BJ (cell line): Measurements from ENCODE around the gene CUBN. TPM values are rescaled to one million over a fixed set of nuclear protein-coding genes. Genes with fewer than 3 reads are reported as not detected.

Experiments
- CTCF ChIA-PET: fragments of 350-600 bp; formaldehyde crosslinking; extraction: SDS; loops from one replicate; lab custom pipeline; 2021; ENCODE audit warnings: antibody characterized with exemption, inconsistent platforms; lab: Yijun Ruan, JAX
- POLR2A ChIA-PET: fragments of 300-600 bp; sonication (Branson Sonifier 250); formaldehyde crosslinking; extraction: SDS; loops from one replicate; lab custom pipeline; 2021; ENCODE audit warnings: antibody characterized with exemption; lab: Charles Lee
- DNase-seq: peaks from one replicate; pipeline ENCODE4 v3.0.0-alpha.2; 2011; ENCODE audit warnings: low read depth
- H3K27me3 ChIP-seq: 2 replicates; pipeline ENCODE4 v1.6.0; 2011; ENCODE audit warnings: low read length; ENCODE audit not compliant: control insufficient read depth, insufficient read depth
- H3K36me3 ChIP-seq: 2 replicates; pipeline ENCODE4 v1.5.1; 2011; ENCODE audit warnings: low read length; ENCODE audit not compliant: control insufficient read depth, insufficient read depth
- H3K4me3 ChIP-seq: 2 replicates; pipeline ENCODE4 v1.5.1; 2011; ENCODE audit warnings: low read depth, mild to moderate bottlenecking, control low read depth, low read length
- polyA plus RNA-seq: library from polyadenylated mRNA; depleted of rRNA; stranded (reverse); fragments of >200 nt; gene quantifications from 2 replicates; pipeline ENCODE4 v1.2.3, GENCODE V29; 2011
- TF ChIP-seq, protein P1 (sequence below): IDR thresholded peaks from 2 replicates; pipeline ENCODE4 v1.5.1; 2011; ENCODE audit warnings: low read depth, mild to moderate bottlenecking, control low read depth, inconsistent platforms, low read length, moderate library complexity; ENCODE audit not compliant: insufficient read depth

The CUBN gene
- polyA plus RNA-seq, 1 experiment = 0.39 TPM

GRCh38 chr10:16843252-16843870 lies 286.2 kb downstream of the CUBN start:
- ChIA-PET POLR2A (no interaction called here), CTCF (interaction anchor here (0.6 to 1.8 kb wide), 11 partner anchors 10 to 586 kb away, joined by 3 to 11 read pairs (median 5); partner anchors contain the start of gene RSU1)
- H3K27me3 ChIP-seq = no peaks in the 10 kb centered on the region
- peak; percentile 47 for DNase-seq
- no peaks in the 10 kb centered on the region for H3K36me3 ChIP-seq
- TF ChIP-seq, protein P1, sequence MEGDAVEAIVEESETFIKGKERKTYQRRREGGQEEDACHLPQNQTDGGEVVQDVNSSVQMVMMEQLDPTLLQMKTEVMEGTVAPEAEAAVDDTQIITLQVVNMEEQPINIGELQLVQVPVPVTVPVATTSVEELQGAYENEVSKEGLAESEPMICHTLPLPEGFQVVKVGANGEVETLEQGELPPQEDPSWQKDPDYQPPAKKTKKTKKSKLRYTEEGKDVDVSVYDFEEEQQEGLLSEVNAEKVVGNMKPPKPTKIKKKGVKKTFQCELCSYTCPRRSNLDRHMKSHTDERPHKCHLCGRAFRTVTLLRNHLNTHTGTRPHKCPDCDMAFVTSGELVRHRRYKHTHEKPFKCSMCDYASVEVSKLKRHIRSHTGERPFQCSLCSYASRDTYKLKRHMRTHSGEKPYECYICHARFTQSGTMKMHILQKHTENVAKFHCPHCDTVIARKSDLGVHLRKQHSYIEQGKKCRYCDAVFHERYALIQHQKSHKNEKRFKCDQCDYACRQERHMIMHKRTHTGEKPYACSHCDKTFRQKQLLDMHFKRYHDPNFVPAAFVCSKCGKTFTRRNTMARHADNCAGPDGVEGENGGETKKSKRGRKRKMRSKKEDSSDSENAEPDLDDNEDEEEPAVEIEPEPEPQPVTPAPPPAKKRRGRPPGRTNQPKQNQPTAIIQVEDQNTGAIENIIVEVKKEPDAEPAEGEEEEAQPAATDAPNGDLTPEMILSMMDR = peak; percentile 41
- H3K4me3 ChIP-seq = no peak overlapping the region

GRCh38 chr10:16835228-16835627 lies 294.4 kb downstream of the CUBN start:
- TF ChIP-seq, protein P1 = no peak
- no peaks in the 10 kb centered on the region for H3K27me3 ChIP-seq
- no peaks in the 10 kb centered on the region for H3K36me3 ChIP-seq
- no peak overlapping the region for H3K4me3 ChIP-seq
- DNase-seq = no peak
- ChIA-PET POLR2A (interaction anchor here (0.7 kb wide), 1 partner anchor 276 kb away, joined by 5 read pairs; no protein-coding TSS in a partner anchor), CTCF (interaction anchor here (1.2 kb wide), 1 partner anchor 421 kb away, joined by 7 read pairs; no protein-coding TSS in a partner anchor)

DNA sequence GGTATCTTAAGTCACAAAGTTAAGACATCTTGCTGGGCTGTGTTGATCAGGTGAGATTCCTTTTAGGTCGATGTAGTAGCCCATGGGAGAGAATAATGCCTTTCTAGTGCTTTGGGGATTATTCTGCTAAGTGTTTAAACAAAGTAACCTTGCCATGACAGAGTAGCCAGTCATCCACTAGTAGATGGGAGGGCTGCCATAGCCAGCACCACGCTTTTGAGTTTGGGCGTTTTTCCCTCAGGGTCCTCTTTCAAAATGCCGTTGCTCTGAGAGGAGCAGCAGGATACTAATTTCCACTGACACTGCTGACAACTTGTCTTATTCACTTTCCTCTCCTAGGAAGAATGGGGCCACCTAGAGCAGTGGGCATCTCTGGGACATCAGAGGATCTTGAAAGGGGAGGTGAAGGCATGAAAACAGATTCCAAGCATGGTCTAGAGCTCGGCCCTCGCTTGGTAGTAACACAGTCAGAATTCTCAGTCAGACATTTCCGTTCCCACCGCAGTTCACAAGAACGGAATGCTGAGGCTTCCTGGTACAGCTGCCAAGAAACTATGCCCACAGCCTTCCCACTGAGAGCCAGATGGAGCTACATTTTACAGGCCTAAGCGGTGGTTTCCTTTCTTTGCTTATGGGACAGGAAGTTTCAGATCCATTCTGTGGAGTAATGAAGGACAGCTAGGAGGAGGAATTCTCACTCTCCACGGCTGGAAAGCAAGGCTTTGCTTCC lies 297.1 kb downstream of the CUBN start:
- Histone ChIP-seq H3K4me3 (no peak overlapping the region), H3K27me3 (no peaks in the 10 kb centered on the region), H3K36me3 (no peaks in the 10 kb centered on the region)
- peak; percentile 85 for DNase-seq
- TF ChIP-seq, protein P1 = no peak
- CTCF ChIA-PET = interaction anchor here (1.8 kb wide), 1 partner anchor 10 kb away, joined by 5 read pairs; no protein-coding TSS in a partner anchor
- POLR2A ChIA-PET = interaction anchor here (0.5 kb wide), 1 partner anchor 1272 kb away, joined by 3 read pairs; no protein-coding TSS in a partner anchor

GRCh38 chr10:16828701-16829175 lies 300.9 kb downstream of the CUBN start:
- ChIA-PET POLR2A (interaction anchor here (0.6 kb wide), 2 partner anchors 400 to 402 kb away, joined by 3 to 7 read pairs; no protein-coding TSS in a partner anchor), CTCF (interaction anchor here (0.6 to 3.7 kb wide), 19 partner anchors 9 to 956 kb away, joined by 3 to 30 read pairs (median 4); partner anchors contain the start of gene RSU1)
- Histone ChIP-seq H3K27me3 (no peaks in the 10 kb centered on the region), H3K36me3 (no peaks in the 10 kb centered on the region), H3K4me3 (no peak overlapping the region)
- DNase-seq = peak; percentile 62
- TF ChIP-seq, protein P1 = no peak
